NCI-H2227 (cell line): Measurements from ENCODE around the gene JUND.
A peak's percentile ranks its signal among the peaks of the same experiment; 100 is the strongest.

ENCODE experiments used
- DNase-seq: peaks from one replicate; lab custom pipeline; 2025; ENCODE audit not compliant: unreplicated experiment; lab: John Stamatoyannopoulos, UW

Gene JUND

DNA sequence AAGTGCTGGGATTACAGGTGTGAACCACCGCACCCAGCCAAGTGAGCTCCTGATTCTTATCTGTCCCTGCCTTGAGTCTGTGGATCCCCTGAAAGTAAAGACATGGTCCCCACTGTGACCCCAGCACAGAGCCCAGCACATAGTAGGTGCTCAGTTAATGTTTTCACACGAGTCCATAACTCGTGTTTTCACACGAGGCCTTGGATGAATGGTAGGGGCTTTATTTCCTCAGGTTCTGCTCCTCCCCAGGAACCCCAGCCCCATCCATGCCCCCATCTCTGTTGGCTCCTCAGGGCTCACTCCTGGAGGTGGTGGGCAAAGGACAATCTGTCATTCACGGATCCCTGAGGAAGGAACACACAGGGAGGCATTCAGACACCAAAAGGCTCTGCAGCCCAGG lies 31.6 kb downstream of the JUND start:
- no peak for DNase-seq

DNA sequence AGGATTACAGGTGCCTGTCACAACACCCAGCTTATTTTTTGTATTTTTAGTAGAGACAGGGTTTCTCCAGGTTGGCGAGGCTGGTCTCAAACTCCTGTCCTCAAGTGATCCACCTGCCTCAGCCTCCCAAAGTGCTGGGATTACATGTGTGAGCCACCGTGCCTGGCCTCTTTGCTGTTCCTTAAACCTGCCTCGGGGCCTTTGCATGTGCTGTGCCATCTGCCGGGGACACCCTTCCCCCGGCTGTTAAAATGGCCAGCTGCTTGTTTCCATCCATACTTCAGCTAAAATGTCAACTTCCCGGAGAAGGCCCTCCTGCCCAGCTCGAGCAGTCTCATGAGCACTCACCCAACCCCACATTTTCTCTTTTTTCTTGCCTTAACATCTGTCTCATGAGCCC lies 36.1 kb downstream of the JUND start:
- no peak for DNase-seq

DNA sequence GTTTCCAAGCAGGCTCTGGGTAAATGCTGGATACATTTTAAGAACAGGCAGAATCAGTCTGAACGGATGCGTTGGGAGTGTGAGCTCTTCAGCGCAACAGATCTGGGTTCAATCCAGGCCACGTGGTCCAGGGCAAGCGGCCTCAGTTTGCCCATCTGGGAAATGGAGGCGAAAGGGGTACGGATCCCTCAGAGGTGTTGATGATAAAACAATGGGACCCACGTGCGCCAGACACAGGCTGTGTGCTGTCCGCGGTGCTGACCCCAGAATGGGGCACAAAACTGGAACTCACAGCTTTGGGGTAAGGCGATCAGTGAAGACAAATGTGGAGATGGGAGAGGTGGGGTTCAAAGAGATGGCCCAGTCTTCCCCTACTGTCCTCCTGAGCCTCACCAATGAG lies 42.1 kb downstream of the JUND start:
- DNase-seq: no peak

DNA sequence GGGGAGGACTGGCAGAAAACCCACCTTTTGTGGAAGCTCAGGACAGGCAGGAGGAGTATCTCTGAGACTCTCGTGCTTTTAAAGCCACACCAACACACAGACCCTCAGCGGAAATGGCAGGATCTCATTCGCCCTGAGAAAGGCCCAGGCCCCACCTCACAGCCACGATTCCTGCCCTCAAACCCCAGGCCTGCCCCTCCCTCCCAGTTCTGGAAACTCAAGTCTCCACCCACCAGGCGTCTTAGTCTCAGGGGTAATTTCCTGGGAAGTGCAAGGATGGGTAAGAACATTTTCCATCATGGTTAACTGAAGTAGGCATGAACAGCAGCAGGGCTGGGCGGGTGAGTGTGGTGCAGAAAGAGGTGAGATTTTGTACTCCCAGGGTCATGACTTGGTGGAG lies 47.2 kb downstream of the JUND start:
- DNase-seq: peak; percentile 57

DNA sequence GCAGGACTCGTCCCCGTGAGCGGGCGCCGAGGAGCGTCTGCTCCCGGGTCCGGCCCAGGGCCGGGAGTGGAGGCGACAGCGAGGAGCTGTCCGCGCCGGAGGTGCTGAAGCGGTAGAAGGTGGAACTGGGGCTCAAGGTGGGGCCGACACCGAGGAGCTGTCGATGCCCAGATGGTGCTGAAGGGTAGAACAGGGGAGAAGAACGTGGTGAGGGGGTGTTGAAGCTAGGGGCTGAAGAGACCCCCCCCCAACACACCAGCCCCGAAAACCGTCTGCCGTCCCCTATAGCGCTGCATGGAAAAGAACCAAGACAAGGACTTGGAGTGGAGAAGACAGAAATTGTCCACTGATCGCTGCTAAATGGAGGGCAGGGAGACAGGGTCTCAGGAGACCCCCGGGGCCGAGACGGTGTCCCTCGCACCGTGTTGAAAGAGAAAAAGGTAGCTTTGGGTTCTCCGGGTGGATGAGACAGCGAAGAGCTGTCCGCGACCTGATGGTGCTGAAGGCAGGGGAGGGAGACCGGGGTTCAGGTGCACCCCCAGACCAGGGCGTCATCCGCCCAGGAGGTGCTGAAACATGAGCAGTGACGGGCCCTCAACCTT lies 48.1 kb downstream of the JUND start:
- DNase-seq: peak; percentile 54

GRCh38 chr19:18232540-18233223 lies 48.7 kb downstream of the JUND start:
- peak; percentile 68 for DNase-seq

GRCh38 chr19:18231775-18232174 lies 49.6 kb downstream of the JUND start:
- no peak for DNase-seq

GRCh38 chr19:18230941-18231734 lies 50.3 kb downstream of the JUND start:
- DNase-seq: no peak

- DNase-seq: no peak
Measured at GRCh38 chr19:18229915-18230314, 51.5 kb downstream of the JUND start.
